B cell (primary cell): ENCODE results near the gene ZSWIM9. TPM values are rescaled to one million over a fixed set of nuclear protein-coding genes. Genes with fewer than 3 reads are reported as not detected.

Experiments
- ATAC-seq: fragments of 200-7000 bp; cut with Tn5 transposase; one replicate; pipeline ENCODE4 v1.10.0; 2021; ENCODE audit warnings: low read depth, mild to moderate bottlenecking, moderate number of reproducible peaks, moderate library complexity
- CTCF ChIA-PET: fragments of 350-600 bp; sonication (Branson Sonifier 250); formaldehyde crosslinking; loops from one replicate; lab custom pipeline; 2021; ENCODE audit warnings: antibody characterized with exemption, inconsistent platforms; lab: Charles Lee
- POLR2A ChIA-PET: fragments of 350-600 bp; sonication (Branson Sonifier 250); formaldehyde crosslinking; loops from one replicate; lab custom pipeline; 2021; ENCODE audit warnings: antibody characterized with exemption; lab: Charles Lee
- DNase-seq: peaks from one replicate; pipeline ENCODE4 v3.0.0; 2013
- H2AFZ ChIP-seq: 2 replicates; pipeline ENCODE4 v1.6.1; 2012; ENCODE audit warnings: mild to moderate bottlenecking, low read depth, low read length; ENCODE audit not compliant: insufficient read depth, poor library complexity, severe bottlenecking
- H3K27ac ChIP-seq, 2 donors: 1 replicate in 1 of 2; 2 replicates in 1 of 2; pipeline ENCODE4 v1.5.1; 2012 to 2013; ENCODE audit warnings: low read length in 2 of 2, mild to moderate bottlenecking in 2 of 2, moderate library complexity in 1 of 2
- H3K27me3 ChIP-seq, 4 experiments: fragments of 200-600 bp in 1 of 4; sonication (generic) in 1 of 4; replicated peaks in 1 of 4; 1 replicate in 2 of 4; 2 replicates in 2 of 4; pipeline versions ENCODE4 v1.6.1 to v1.7.0; 2013 to 2016; ENCODE audit warnings: low read length in 3 of 4, mild to moderate bottlenecking in 2 of 4, mixed read lengths in 1 of 4, moderate library complexity in 1 of 4; ENCODE audit not compliant: insufficient read depth in 4 of 4, control insufficient read depth in 3 of 4; ENCODE audit errors: control extremely low read depth in 1 of 4
- H3K36me3 ChIP-seq, 2 experiments: replicated peaks in 1 of 2; 1 replicate in 1 of 2; 2 replicates in 1 of 2; pipeline versions ENCODE4 v1.6.1 to v1.7.1; 2013; ENCODE audit warnings: low read length in 1 of 2; ENCODE audit not compliant: insufficient read depth in 2 of 2, control insufficient read depth in 1 of 2; ENCODE audit errors: control extremely low read depth in 1 of 2, extremely low read depth in 1 of 2
- H3K4me1 ChIP-seq, 2 donors: fragments of 200-600 bp in 1 of 2; sonication (generic) in 1 of 2; 1 replicate in 1 of 2; 2 replicates in 1 of 2; pipeline versions ENCODE4 v1.5.1 to v1.6.1; 2013 to 2017; ENCODE audit warnings: low read length in 2 of 2; ENCODE audit not compliant: control insufficient read depth in 2 of 2, insufficient read depth in 2 of 2
- H3K4me2 ChIP-seq: replicated peaks from 2 replicates; pipeline ENCODE3; 2012; ENCODE audit warnings: mild to moderate bottlenecking, low read depth, low read length; ENCODE audit not compliant: poor library complexity, severe bottlenecking
- H3K4me3 ChIP-seq, 5 experiments: fragments of 200-600 bp in 1 of 5; sonication (generic) in 1 of 5; 1 replicate in 3 of 5; 2 replicates in 2 of 5; pipeline versions ENCODE4 v1.5.1 to v1.7.0; 2011 to 2016; ENCODE audit warnings: low read length in 4 of 5, mild to moderate bottlenecking in 4 of 5, low read depth in 2 of 5, control low read depth in 1 of 5, moderate library complexity in 1 of 5; ENCODE audit not compliant: insufficient read depth in 1 of 5; ENCODE audit errors: control extremely low read depth in 1 of 5, extremely low read depth in 1 of 5
- H3K79me2 ChIP-seq: fragments of 200-600 bp; sonication (generic); one replicate; pipeline ENCODE4 v1.6.0; 2016; ENCODE audit warnings: low read length; ENCODE audit not compliant: control insufficient read depth, insufficient read depth
- H3K9ac ChIP-seq: fragments of 200-600 bp; sonication (generic); 2 replicates; pipeline ENCODE4 v1.6.1; 2017; ENCODE audit warnings: mild to moderate bottlenecking, low read length, moderate library complexity
- H3K9me3 ChIP-seq, 3 donors: one replicate each; pipeline versions ENCODE4 v1.6.1 to v1.7.1; 2013; ENCODE audit warnings: low read length in 2 of 3; ENCODE audit not compliant: control insufficient read depth in 2 of 3, insufficient read depth in 1 of 3; ENCODE audit errors: control extremely low read depth in 1 of 3
- H4K20me1 ChIP-seq: 2 replicates; pipeline ENCODE4 v1.6.0; 2012; ENCODE audit warnings: mild to moderate bottlenecking, low read length; ENCODE audit not compliant: insufficient read depth, control insufficient read depth, poor library complexity, severe bottlenecking
- H3K27ac Mint-ChIP-seq: one replicate; pipeline ENCODE4 v1.8.0; 2021; ENCODE audit warnings: mixed read lengths
- H3K27me3 Mint-ChIP-seq: one replicate; pipeline ENCODE4 v1.8.0; 2021; ENCODE audit warnings: mixed read lengths
- H3K4me1 Mint-ChIP-seq: one replicate; pipeline ENCODE4 v1.8.0; 2021; ENCODE audit warnings: mixed read lengths
- H3K4me3 Mint-ChIP-seq: one replicate; pipeline ENCODE4 v1.8.0; 2021; ENCODE audit warnings: mixed read lengths
- H3K9me3 Mint-ChIP-seq: one replicate; pipeline ENCODE4 v1.8.0; 2022; ENCODE audit warnings: mixed read lengths; ENCODE audit not compliant: insufficient read depth
- CTCF ChIP-seq: fragments of 200-600 bp; IDR thresholded peaks from one replicate; pipeline ENCODE4 v1.8.0; 2022; ENCODE audit warnings: antibody characterized with exemption, mild to moderate bottlenecking
- EZH2 ChIP-seq: IDR thresholded peaks from 2 replicates; pipeline ENCODE4 v1.6.1; 2012; ENCODE audit warnings: borderline replicate concordance, low read depth, mild to moderate bottlenecking, moderate library complexity, low read length; ENCODE audit not compliant: insufficient read depth, poor library complexity, severe bottlenecking
- WGBS: methylation state at CpG from one replicate; pipeline ENCODE4 v1.1.5; 2013; ENCODE audit warnings: missing lambda C conversion rate; ENCODE audit not compliant: insufficient coverage; 5-methylcytosine and 5-hydroxymethylcytosine counted together
- intact Hi-C: fragments of 100-400 bp; cut with micrococcal nuclease; formaldehyde crosslinking; loops from one replicate; pipeline ENCODE4 v1.10.0; 2022
- polyA plus RNA-seq: library from polyadenylated mRNA; depleted of rRNA; stranded (reverse); fragments of >200 nt; gene quantifications from 2 replicates; pipeline ENCODE4 v1.2.3, GENCODE V29; 2012
- total RNA-seq, 2 donors: library from RNA; stranded (reverse); fragments of 120-200 nt in 1 of 2; gene quantifications; 1 replicate in 1 of 2; 2 replicates in 1 of 2; pipeline versions ENCODE4 v1.2.3 to v1.2.4, GENCODE V29; 2013 to 2022

Gene ZSWIM9
- total and polyA plus RNA-seq, 2 donors (not counting 1 experiment from before 2014, with no cell fraction given), result 1.7 to 15.7 TPM

GRCh38 chr19:48213959-48214358 is 43.5 kb downstream of the ZSWIM9 start:
- H3K9ac ChIP-seq, result no peak overlapping the region
- no peak overlapping the region for H3K4me3 ChIP-seq
- no peak for ATAC-seq
- WGBS, result 100% methylated on average over 3 of the region's 5 CpGs
- no peaks in the 10 kb centered on the region for H3K9me3 ChIP-seq
- Mint-ChIP-seq H3K27me3 (no peaks in the 10 kb centered on the region), H3K4me3 (no peak overlapping the region), H3K9me3 (no peaks in the 10 kb centered on the region), H3K27ac (no peak overlapping the region), H3K4me1 (peaks cover 4% of the 10 kb centered on the region)
- no peaks in the 10 kb centered on the region for H4K20me1 ChIP-seq
- H3K27ac ChIP-seq, result no peak overlapping the region
- H3K36me3 ChIP-seq, result peaks cover 15 to 64% of the 10 kb centered on the region in 2 experiments
- no peak for TF ChIP-seq EZH2
- TF ChIP-seq CTCF, result no peak
- no peak overlapping the region for H3K4me2 ChIP-seq
- H3K27me3 ChIP-seq, result no peaks in the 10 kb centered on the region
- intact Hi-C loops, result no loop called here
- no peaks in the 10 kb centered on the region for H3K4me1 ChIP-seq
- CTCF ChIA-PET, result no interaction called here
- DNase-seq, result no peak
- no peak overlapping the region for H2AFZ ChIP-seq
- no peaks in the 10 kb centered on the region for H3K79me2 ChIP-seq
- POLR2A ChIA-PET, result no interaction called here

- ChIA-PET CTCF (no interaction called here), POLR2A (no interaction called here)
- H3K36me3 ChIP-seq, result peaks cover 11 to 59% of the 10 kb centered on the region in 2 experiments
- no peak overlapping the region for H3K27ac ChIP-seq
- no peak overlapping the region for H2AFZ ChIP-seq
- H3K4me3 ChIP-seq, result no peak overlapping the region
- H4K20me1 ChIP-seq, result no peaks in the 10 kb centered on the region
- Mint-ChIP-seq H3K4me1 (no peaks in the 10 kb centered on the region), H3K27me3 (no peaks in the 10 kb centered on the region), H3K9me3 (no peaks in the 10 kb centered on the region), H3K4me3 (no peak overlapping the region), H3K27ac (no peak overlapping the region)
- no peaks in the 10 kb centered on the region for H3K9me3 ChIP-seq
- H3K9ac ChIP-seq, result no peak overlapping the region
- ATAC-seq (no peak), DNase-seq (no peak)
- no peaks in the 10 kb centered on the region for H3K4me1 ChIP-seq
- no peaks in the 10 kb centered on the region for H3K27me3 ChIP-seq
- no peaks in the 10 kb centered on the region for H3K79me2 ChIP-seq
- no peak overlapping the region for H3K4me2 ChIP-seq
- 98% methylated on average over 14 of the region's 14 CpGs for WGBS
- intact Hi-C loops, result no loop called here
- no peak for TF ChIP-seq CTCF
- TF ChIP-seq EZH2, result no peak
These were observed 46.5 kb downstream of the ZSWIM9 start for GRCh38 chr19:48216933-48217332.
